HepG2 (cell line): ENCODE results near the gene C1orf159. TPM values are rescaled to one million over a fixed set of nuclear protein-coding genes. Genes with fewer than 3 reads are reported as not detected.

ENCODE experiments used
- BCL6 ChIP-seq: IDR thresholded peaks from 2 replicates; pipeline ENCODE4 v1.6.1; 2016; ENCODE audit warnings: missing genetic modification reagents, missing compliant biosample characterization
- CCAR2 ChIP-seq: fragments of 200-400 bp; formaldehyde crosslinking; optimal IDR thresholded peaks from 2 replicates; pipeline ENCODE3; 2018; ENCODE audit warnings: low read depth, mild to moderate bottlenecking, low read length, moderate library complexity
- MLXIP ChIP-seq: sonication (generic); formaldehyde crosslinking; IDR thresholded peaks from 2 replicates; pipeline ENCODE4 v1.9.0; 2021; ENCODE audit warnings: missing genetic modification reagents, borderline replicate concordance
- MZF1 ChIP-seq: sonication (generic); formaldehyde crosslinking; IDR thresholded peaks from 2 replicates; pipeline ENCODE4 v1.8.1; 2023; ENCODE audit warnings: mild to moderate bottlenecking, missing genetic modification reagents, borderline replicate concordance
- NR2F6 ChIP-seq, 2 experiments: IDR thresholded peaks; 2 replicates each; pipeline ENCODE4 v1.6.1; 2016; ENCODE audit warnings: antibody characterized with exemption in 1 of 2, mild to moderate bottlenecking in 1 of 2
- POLR2A ChIP-seq, 2 experiments: IDR thresholded peaks; 2 replicates each; pipeline ENCODE4 v1.6.1; 2011; ENCODE audit warnings: low read depth in 2 of 2, low read length in 2 of 2, mild to moderate bottlenecking in 1 of 2, moderate library complexity in 1 of 2; ENCODE audit not compliant: insufficient read depth in 1 of 2
- RARA ChIP-seq: IDR thresholded peaks from 2 replicates; pipeline ENCODE4 v1.6.1; 2016; ENCODE audit warnings: missing genetic modification reagents, missing compliant biosample characterization
- TEAD2 ChIP-seq: sonication (generic); formaldehyde crosslinking; IDR thresholded peaks from 2 replicates; pipeline ENCODE4 v1.9.0; 2021; ENCODE audit warnings: missing genetic modification reagents
- YY1 ChIP-seq: IDR thresholded peaks from 2 replicates; pipeline ENCODE4 v1.6.1; 2011; ENCODE audit warnings: low read length, low read depth, moderate library complexity, mild to moderate bottlenecking; ENCODE audit not compliant: insufficient read depth, insufficient replicate concordance
- ZHX1 ChIP-seq: sonication (generic); formaldehyde crosslinking; IDR thresholded peaks from 2 replicates; pipeline ENCODE4 v1.8.1; 2022; ENCODE audit warnings: low read depth, mild to moderate bottlenecking, missing genetic modification reagents
- ZNF124 ChIP-seq: sonication (generic); formaldehyde crosslinking; IDR thresholded peaks from 2 replicates; pipeline ENCODE4 v1.4.0; 2020; ENCODE audit warnings: missing genetic modification reagents
- ZNF446 ChIP-seq: sonication (generic); formaldehyde crosslinking; IDR thresholded peaks from 2 replicates; pipeline ENCODE4 v1.5.0; 2020; ENCODE audit warnings: mild to moderate bottlenecking, missing genetic modification reagents
- ZSCAN30 ChIP-seq: sonication (generic); formaldehyde crosslinking; IDR thresholded peaks from 2 replicates; pipeline ENCODE4 v1.5.0; 2020; ENCODE audit warnings: mild to moderate bottlenecking, missing genetic modification reagents
- polyA plus RNA-seq, 8 experiments: library from polyadenylated mRNA; depleted of rRNA in 3 of 8; stranded (reverse) in 7 of 8; unstranded in 1 of 8; fragments of >200 nt; fragmentation: Illumina TruSeq in 4 of 8; extraction: Trizol in 4 of 8; gene quantifications; 2 replicates each; pipeline versions ENCODE4 v1.2.1 to v1.2.3, GENCODE V29; 2011 to 2016; ENCODE audit warnings: low read depth in 4 of 8, missing spikeins in 1 of 8, mixed read lengths in 1 of 8; ENCODE audit not compliant: insufficient read depth in 1 of 8
- total RNA-seq, 5 experiments: library from RNA; depleted of rRNA; stranded (reverse); fragments of >200 nt; fragmentation: Illumina TruSeq; extraction: Trizol; gene quantifications; 2 replicates each; pipeline ENCODE4 v1.2.3, GENCODE V29; 2016; ENCODE audit warnings: low read depth in 1 of 5
- TF ChIP-seq, protein P1 (sequence below): sonication (generic); formaldehyde crosslinking; IDR thresholded peaks from 2 replicates; pipeline ENCODE4 v1.8.1; 2023; ENCODE audit warnings: missing genetic modification reagents, inconsistent platforms, borderline replicate concordance

Gene C1orf159
- total and polyA plus RNA-seq, 2 of the 13 experiments (the other 11 are each of a cell fraction or from before 2014, with no cell fraction given), result 3.8 to 6.7 TPM

- TF ChIP-seq ZSCAN30, result no peak
- TF ChIP-seq POLR2A (IDR thresholded peaks at IDR 0.05; ENCODE audit: insufficient read depth in 1 of 2, low read depth in 2 of 2, low read length in 2 of 2), result no peak
- no peak for TF ChIP-seq ZNF446
- TF ChIP-seq, protein P1, sequence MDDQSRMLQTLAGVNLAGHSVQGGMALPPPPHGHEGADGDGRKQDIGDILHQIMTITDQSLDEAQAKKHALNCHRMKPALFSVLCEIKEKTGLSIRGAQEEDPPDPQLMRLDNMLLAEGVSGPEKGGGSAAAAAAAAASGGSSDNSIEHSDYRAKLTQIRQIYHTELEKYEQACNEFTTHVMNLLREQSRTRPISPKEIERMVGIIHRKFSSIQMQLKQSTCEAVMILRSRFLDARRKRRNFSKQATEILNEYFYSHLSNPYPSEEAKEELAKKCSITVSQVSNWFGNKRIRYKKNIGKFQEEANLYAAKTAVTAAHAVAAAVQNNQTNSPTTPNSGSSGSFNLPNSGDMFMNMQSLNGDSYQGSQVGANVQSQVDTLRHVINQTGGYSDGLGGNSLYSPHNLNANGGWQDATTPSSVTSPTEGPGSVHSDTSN (CRISPR knock-in tag), result no peak
- TF ChIP-seq MZF1 (CRISPR knock-in tag), result no peak
- no peak for TF ChIP-seq RARA (CRISPR knock-in tag)
- no peak for TF ChIP-seq NR2F6 (IDR thresholded peaks at IDR 0.05)
- TF ChIP-seq NR2F6 (CRISPR knock-in tag; IDR thresholded peaks at IDR 0.05), result no peak
- TF ChIP-seq YY1, result no peak
- TF ChIP-seq ZHX1 (CRISPR knock-in tag), result no peak
- no peak for TF ChIP-seq CCAR2
- TF ChIP-seq TEAD2 (CRISPR knock-in tag), result no peak
- TF ChIP-seq ZNF124 (CRISPR knock-in tag), result no peak
- no peak for TF ChIP-seq MLXIP (CRISPR knock-in tag)
- no peak for TF ChIP-seq BCL6 (CRISPR knock-in tag)
These were observed 1.5 kb downstream of the C1orf159 start (continued) for GRCh38 chr1:1114431-1114830.
